HG02759 (cell line): ENCODE measurements around the gene SMARCD2.
A peak's percentile ranks its signal among the peaks of the same experiment; 100 is the strongest.

Source experiments
- ATAC-seq: cut with Tn5 transposase; IDR thresholded peaks from one replicate; pipeline ENCODE4 v1.9.1; 2021; ENCODE audit warnings: mild to moderate bottlenecking, moderate library complexity; ENCODE audit not compliant: unreplicated experiment

The SMARCD2 gene

GRCh38 chr17:63833026-63833740, 9.3 kb downstream of the SMARCD2 start:
- no peak for ATAC-seq

DNA sequence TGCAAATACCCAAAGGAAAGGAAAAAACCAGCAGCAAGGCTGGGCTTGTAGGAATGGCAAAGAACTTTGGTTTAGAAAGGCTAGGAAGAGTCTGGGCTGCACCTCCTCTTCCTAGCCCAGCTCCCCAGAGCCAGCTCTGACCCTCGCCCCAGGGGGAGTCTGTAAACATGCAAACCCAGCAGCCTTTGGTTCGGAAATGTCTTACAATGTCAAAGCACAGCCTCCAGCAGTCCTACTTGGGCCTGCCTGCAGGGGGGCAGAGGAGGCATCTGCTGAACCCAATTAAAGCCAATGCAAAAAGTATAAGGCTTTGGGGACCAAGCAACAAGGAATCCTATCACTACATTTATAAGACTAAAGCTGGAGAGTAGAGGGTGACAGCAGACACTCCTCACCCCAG, 10.0 kb downstream of the SMARCD2 start:
- ATAC-seq, result no peak

DNA sequence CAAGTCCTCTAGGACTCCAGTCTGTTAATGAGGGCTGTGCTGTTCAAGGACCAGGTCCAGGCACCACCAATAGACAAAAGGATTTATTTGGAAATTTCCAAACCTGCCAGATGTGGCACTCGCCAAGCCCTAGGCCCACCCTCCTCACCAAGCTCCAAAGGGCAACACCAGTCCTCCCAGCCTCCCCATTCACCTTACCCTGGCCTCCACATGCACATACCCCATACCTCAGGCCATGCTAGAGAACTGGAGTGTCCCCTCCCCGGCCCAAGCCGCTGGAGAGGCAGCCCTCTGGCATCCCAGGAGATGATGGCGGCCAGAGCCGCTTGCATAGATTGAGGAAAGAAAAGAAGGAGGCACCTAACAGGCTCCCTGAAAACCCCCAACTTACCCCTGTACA, 10.5 kb downstream of the SMARCD2 start:
- ATAC-seq, result no peak

DNA sequence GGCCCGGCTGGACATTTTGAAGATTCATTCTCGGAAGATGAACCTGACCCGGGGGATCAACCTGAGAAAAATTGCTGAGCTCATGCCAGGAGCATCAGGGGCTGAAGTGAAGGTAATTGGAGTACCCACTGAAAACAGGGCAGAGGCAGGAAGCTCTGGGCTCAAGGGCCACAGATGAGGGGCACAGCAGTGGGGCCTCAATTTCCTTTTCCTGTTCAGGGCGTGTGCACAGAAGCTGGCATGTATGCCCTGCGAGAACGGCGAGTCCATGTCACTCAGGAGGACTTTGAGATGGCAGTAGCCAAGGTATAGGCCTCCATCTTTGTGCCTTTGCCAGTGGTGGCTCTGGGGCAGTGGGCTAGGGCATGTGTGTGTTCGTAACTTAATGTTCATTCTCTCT, 11.0 kb downstream of the SMARCD2 start:
- no peak for ATAC-seq

DNA sequence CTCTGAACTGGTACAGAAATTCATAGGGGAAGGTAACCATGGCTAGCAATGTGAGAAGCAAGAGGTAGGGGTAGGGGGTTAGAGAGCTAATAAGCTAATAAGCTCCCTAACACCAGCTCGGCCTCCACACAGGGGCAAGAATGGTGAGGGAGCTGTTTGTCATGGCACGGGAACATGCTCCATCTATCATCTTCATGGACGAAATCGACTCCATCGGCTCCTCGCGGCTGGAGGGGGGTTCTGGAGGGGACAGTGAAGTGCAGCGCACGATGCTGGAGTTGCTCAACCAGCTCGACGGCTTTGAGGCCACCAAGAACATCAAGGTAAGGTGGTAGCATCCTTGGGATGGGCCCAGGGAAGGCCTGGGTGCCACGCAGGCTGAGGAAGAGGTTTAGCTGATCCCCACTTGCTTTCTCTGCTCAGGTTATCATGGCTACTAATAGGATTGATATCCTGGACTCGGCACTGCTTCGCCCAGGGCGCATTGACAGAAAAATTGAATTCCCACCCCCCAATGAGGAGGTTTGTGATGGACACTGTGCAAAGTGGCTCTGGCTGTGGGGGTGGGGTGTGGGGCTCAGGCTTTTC, 11.5 kb downstream of the SMARCD2 start:
- no peak for ATAC-seq

GRCh38 chr17:63830278-63830677, 12.2 kb downstream of the SMARCD2 start:
- ATAC-seq, result no peak

DNA sequence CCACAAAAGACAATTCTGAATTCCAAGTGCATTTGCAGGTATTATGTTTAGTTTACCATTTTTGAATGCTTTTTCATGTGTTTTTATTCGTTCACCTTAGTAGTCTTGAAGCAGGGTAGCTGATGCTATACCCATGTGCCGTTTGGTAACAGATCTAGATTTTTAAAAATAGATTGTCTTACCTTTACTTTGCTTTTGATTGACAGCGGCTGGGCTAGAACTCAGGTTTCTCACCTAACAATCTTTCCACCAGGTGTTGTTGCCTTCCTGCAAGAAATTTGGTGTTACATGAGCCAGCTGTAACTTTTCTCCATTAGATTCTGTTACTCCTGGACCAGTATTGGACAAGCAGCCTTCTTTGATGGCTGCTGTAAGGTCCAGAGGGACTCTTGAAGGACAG, 13.5 kb downstream of the SMARCD2 start:
- ATAC-seq, result no peak

DNA sequence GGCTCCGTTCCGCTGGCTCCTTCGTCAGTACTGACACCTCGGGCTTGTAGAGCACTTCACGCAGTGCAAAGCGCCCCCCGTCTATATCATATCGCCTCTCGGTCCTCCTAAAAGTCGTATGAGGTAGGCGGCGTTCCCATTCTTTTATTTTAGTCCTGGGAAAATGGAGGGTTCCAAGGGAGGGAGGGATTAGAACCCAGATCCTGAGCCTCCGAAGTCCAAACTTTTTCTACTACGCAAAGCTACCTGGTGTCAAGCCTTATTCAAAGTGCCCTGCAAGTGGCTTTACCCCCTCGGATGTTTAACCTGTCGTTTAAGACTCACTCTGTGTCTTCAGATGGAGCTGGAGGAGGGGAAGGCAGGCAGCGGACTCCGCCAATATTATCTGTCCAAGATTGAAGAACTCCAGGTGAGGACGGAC, 14.7 kb downstream of the SMARCD2 start:
- no peak for ATAC-seq

- ATAC-seq, result peak; percentile 91
These were observed 15.3 kb downstream of the SMARCD2 start, which contains the start of the genes FTSJ3 and PSMC5 for GRCh38 chr17:63827002-63827800. Gene FTSJ3, minus strand, starts transcription at chr17:63827663. Its CDS starts 761 bp downstream, at chr17:63826902. Gene PSMC5, plus strand, starts transcription at chr17:63827431. Its CDS starts 60 bp downstream, at chr17:63827491.

GRCh38 chr17:63826468-63827001, 15.9 kb downstream of the SMARCD2 start:
- no peak for ATAC-seq

- ATAC-seq, result no peak
These were observed 18.1 kb downstream of the SMARCD2 start for GRCh38 chr17:63824362-63824761.

GRCh38 chr17:63823659-63824331, 18.7 kb downstream of the SMARCD2 start:
- ATAC-seq, result no peak

GRCh38 chr17:63822537-63822936, 19.9 kb downstream of the SMARCD2 start:
- no peak for ATAC-seq

GRCh38 chr17:63821804-63822203, 20.7 kb downstream of the SMARCD2 start:
- ATAC-seq, result no peak

- ATAC-seq, result no peak
These were observed 21.4 kb downstream of the SMARCD2 start for GRCh38 chr17:63820963-63821561.

- ATAC-seq, result no peak
These were observed 22.6 kb downstream of the SMARCD2 start for GRCh38 chr17:63819585-63820537.

- no peak for ATAC-seq
These were observed 23.4 kb downstream of the SMARCD2 start for GRCh38 chr17:63819131-63819530.

DNA sequence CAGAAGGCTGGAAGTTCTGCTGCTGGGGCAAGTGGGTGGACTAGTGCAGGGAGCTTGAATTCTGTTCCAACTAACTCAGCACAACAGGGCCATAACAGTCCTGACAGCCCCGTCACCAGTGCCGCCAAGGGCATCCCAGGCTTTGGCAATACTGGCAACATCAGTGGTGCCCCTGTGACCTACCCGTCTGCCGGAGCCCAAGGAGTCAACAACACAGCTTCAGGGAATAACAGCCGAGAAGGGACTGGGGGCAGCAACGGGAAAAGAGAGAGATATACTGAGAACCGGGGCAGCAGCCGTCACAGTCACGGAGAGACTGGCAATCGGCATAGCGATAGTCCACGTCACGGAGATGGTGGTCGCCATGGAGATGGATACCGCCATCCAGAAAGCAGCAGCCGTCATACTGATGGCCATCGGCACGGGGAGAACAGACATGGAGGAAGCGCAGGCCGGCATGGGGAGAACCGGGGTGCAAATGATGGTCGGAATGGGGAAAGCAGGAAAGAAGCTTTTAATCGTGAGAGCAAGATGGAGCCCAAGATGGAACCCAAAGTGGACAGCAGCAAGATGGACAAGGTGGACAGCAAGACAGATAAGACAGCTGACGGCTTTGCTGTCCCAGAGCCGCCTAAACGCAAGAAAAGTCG, 24.6 kb downstream of the SMARCD2 start:
- ATAC-seq, result no peak

- ATAC-seq, result no peak
These were observed 25.8 kb downstream of the SMARCD2 start for GRCh38 chr17:63816669-63817068.
